ENCODE data around the gene ACER2.
"Not testable (repeated sequence)": the region's sequence is repeated elsewhere in the genome, so short reads cannot be mapped to it uniquely, and the experiment has no call there.

Gene ACER2

DNA sequence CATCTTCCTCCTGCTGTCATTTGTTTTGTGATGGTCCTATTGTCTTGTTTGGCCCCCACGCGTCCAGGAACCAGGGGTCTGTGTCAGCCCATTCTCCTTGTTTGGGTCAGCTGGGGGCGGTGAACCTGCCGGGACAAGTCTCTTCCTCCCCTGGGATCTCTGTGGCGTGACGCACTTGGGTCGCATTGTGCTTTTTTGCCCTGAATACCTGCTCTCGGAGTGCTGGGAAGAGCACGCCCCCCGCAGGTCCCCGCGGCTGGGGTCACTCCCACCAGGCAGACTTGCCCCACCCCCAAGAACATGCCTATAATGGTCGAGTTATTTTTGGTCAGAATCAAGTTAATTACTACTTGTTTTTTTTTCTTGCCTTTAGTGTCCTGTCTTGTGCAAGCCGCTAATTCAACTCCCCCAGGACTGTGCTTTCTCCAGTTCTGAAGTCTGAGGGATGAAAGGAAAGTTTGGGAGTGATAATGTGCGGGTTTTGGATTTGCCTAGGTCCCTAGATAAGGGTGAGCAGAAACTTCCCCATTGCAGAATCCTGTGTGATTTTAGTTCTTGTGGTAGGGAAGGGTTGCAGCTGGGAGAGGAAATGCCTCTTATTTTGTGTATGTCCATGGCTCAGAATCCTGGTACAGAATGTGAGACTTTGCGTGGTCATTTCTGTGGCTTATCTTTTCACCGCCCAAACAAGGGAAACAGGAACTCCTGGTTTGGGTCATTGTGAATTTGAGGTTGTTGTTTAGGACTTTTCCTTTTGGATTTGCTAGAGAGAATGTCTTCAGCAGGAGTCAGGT, 789 bp downstream of the ACER2 start:
- no peak for DNase-seq

DNA sequence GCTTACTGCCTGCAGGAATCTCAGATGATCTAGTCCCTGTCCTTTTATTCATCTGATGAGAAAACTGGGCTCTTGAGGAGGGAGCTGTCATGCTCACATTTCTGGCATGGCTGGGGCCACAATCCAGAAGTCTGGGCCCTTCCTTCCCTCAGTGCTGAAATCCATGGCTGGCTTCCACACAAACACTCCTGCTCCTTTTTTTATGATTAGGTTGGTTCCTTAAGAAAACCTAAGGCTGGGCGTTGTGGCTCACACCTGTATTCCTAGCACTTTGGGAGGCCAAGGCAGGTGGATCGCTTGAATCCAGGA, 1.3 kb downstream of the ACER2 start:
- no peak for DNase-seq

DNA sequence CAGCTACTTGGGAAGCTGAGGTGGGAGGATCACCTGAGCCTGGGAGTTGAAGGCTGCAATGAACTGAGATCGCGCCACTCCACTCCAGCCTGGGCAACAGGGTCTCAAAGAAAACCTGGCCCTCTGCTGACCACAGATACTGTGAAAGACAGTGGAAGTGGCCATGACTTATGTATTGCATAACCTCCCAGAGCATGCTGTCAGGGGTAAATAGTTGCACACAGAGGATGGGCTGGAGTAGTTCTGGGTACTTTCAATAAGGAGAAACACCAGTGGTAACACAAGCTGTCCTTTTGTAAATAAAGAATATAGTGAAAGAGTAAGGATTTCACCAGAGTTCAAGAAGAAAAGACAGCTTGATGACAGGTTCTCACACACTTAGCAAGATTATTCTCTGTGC, 1.8 kb downstream of the ACER2 start:
- no peak for DNase-seq

DNA sequence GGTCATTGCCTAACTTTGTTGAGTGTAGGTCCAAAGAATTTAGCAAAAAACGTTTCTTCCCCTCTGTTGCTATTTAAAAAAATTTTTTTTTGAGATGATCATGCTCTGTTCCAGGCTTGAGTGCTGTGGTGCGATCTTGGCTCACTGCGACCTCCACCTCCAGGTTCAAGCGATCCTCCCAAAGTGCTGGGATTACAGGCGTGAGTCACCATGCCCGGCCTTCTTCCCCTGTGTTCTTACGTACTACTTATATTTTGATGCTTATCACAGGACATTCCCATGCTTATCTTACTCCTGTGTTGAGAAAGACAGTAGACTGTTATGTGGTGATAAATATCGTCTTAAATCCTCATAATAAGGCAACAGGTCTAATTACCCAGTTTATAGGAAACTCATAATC, 2.5 kb downstream of the ACER2 start:
- no peak for DNase-seq

- not testable (repeated sequence) for DNase-seq
Measured at GRCh38 chr9:19413456-19413855, 4.6 kb downstream of the ACER2 start.

GRCh38 chr9:19416143-19416542, 7.3 kb downstream of the ACER2 start:
- DNase-seq = no peak

DNA sequence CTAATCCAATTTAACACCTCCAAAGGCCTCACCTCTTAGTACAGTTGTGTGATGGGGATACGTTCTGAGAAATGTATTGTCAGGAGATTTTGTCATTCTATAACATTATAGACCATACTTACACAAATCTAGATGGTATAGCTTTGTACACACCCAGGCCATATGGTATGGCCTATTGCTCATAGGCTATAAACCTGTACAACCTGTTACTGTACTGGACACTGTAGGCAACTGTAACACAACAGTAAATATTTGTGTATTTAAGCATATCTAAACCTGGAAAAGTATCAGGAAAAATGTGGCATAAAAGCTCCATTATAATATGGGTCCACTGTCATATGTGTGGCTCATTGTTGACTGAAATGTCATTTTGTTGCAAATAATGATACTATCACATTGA, 12.1 kb downstream of the ACER2 start:
- DNase-seq = no peak

GRCh38 chr9:19423163-19423562, 14.4 kb downstream of the ACER2 start:
- no peak for DNase-seq

DNA sequence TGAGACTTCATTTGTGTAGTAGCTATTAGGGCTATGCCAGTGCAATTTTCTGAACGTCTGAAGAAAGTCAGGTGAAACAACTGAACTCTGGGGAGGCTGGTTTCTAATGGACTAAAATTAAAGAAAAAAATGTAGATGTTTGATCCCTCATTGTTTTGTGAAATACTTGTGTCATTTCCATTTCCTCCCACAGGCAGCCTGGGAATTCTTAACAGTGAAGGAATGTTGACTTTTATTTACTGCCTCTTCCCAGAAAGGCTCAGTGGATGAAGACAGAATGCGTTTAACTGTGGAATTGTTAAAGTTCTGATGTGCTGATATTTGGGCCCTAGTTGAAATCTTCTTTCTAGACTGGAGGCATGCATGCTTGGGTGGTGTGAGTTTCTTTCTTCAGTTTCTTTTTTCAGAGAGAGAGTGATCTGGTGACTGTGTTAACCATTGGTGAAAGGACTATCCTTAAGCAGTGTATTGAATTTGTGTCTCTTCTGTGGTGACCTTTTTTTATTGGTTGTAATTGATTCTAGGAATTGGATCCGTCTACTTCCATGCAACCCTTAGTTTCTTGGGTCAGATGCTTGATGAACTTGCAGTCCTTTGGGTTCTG, 15.5 kb downstream of the ACER2 start:
- no peak for DNase-seq

GRCh38 chr9:19429595-19429994, 20.8 kb downstream of the ACER2 start:
- DNase-seq = no peak

DNA sequence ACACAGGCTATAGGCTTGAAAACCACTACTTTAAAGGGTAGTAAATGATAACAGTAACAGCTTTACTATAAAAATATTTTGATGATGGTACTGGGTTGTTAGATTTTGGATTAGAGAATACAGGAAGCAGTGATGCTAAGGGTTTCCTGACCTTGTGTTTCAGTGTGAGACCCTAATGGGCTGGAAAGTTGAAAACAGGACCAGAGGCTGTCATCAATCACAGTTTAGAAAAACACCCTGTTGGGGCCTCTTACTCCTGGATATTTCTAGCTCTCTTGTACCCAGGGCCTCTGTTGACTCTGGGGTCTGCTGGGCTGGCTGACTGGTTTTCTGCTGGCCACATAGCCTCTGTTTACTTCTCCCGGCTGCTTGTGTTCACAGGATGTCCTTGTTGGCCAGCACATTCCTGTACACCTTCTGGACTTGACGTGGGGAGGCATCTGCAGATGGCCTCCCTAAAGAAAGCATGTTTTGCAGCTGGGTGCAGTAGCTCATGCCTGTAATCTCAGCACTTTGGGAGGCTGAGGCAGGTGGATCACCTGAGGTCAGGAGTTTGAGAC, 21.5 kb downstream of the ACER2 start:
- DNase-seq = no peak

DNA sequence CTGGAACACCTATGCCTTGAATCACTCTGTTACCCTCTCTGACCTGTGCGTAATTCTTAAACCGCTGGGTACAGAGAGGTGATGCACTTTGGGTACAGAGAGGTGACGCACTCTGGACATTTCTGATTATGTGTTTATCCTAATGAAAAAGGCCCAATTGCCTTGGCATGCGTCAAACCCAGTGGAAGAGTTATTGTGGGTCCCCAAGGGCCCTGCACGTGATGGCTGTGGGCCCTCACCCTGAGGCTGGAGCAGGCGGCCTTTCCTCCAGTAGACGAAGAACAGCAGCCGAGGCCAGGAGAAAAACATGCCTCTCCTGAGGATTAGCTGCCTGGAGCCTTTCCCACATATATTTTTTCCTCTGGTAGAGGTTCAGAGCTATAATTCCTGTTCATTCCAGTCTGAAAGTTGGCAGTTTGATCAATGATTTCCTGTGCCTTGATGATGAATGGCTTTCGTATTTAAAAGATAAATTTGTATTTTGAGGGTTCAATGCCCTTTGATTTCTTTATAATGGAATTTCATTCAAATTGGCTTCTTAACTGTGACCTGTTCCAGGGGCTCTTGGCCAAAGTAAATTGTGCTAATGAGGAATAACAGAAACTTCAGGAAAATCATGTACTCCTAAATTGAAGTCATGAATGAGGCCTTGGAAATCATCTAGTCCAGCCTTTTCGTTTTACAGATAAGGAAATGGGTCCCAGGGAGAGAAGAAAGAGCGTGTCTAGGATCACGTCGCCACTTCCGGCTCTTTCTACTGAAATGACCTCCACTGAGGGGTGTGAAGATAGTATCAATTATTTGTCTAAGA, 22.8 kb downstream of the ACER2 start:
- no peak for DNase-seq

GRCh38 chr9:19432473-19432872, 23.7 kb downstream of the ACER2 start:
- DNase-seq = no peak

GRCh38 chr9:19433729-19434128, 24.9 kb downstream of the ACER2 start:
- DNase-seq = not testable (repeated sequence)

GRCh38 chr9:19440376-19440775, 31.6 kb downstream of the ACER2 start:
- DNase-seq = no peak

DNA sequence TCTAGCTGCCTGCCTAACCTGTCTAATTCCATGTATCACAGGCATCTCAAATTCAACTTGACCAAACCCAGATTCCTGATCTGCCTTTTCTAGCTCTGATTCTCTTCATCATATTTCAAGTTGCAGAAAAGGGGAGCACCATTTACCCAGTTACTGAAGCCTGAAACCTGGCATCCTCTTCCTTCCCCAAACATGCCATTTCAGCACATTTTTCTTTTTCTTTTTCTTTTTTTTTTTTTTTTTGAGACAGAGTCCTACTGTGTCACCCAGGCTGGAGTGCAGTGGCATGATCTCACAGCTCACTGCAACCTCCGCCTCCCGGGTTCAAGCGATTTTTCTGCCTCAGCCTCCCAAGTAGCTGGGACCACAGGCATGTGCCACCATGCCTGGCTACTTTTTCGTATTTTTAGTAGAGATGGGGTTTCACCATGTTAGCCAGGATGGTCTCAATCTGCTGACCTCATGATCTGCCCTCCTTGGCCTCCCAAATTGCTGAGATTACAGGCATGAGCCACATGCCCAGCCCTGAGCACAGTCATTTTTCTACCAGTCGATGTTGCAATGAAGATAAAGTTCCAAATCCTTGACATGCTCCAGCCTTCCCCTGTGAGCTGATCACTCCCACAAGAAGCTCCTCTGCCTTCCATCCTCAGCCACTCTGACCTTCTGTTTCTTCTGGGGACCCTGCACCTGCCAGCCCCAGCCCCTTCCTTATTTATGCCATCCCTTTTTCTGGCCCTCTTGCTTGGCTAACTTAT, 32.2 kb downstream of the ACER2 start:
- no peak for DNase-seq

DNA sequence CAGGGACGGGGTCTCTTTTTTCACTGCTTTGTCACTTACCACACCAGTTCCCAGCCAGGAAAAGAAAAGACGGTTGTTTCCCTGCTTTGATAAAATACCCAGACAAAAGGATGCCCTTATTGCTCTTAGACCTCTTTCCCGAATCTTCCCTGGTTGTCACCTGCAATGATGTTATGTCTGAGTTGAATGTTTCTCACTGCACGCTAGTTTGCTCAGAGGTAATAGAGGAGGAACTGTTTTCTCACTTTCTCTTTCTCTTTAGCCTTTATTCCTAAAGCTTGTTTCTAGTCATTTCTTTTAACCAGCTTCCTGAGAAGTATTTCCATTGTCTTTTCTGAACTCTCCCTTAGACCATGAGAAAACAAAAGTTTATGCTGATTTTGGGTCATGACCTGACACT, 32.9 kb downstream of the ACER2 start:
- no peak for DNase-seq

GRCh38 chr9:19442240-19442639, 33.4 kb downstream of the ACER2 start:
- DNase-seq = no peak

DNA sequence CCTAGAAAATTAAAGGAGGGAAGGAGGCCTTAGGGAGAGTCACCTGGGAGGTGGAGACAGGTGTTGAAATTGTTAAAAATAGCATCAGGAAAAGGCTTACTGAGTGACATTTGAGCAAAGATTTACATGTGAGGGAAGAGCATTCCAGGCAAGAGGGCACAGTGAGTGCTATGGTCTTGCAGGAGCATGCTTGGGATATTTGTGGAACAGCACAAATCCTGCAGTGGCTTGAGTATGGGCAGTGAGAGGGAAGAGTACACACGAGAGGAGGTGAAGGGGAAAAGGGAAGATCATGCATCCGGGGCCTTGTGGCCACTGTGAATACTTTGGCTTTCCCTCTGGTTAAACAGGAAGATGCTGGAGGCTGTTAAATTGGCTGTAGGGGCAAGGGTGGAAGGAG, 36.6 kb downstream of the ACER2 start:
- DNase-seq = no peak

- DNase-seq = no peak
Measured at GRCh38 chr9:19446361-19446861, 37.6 kb downstream of the ACER2 start.

DNA sequence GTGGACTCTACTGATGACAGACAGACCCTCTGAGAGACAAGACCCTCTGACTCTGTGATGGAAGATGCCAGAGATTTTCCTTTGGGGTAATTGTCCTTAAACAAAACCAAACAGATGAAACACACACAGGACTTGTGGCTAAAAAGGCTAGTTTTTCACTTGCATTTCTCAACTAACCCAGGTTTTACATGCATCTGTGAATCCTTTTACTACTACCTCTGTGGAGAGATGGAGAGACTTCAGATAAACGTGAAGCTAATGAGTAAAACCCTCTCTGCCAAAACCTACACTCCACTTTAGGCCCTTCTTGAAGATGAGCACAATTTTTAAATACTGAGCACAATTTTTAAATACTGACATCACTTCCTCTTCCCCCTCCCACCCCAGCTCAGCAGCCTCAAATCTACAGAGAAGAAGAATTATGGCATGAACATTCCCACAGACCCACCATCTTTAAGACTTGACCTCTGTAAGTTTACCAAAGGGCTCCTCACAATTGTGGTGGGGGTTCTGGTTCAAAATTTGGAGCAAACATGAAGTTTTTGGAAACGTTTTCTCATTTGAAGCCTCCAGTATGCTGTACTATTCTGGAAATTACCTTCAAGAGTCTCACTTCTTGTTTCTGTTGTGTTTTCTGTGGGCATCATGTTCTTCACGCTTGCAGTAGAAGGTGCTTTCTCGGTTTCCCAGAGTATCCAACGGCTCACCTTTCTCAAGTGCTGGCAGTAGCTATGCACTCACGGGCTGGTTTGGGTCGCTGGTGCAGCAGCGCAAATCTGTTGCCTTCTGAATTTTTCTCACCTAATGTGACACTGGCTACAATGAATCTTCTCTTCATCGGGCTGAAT, 42.7 kb downstream of the ACER2 start:
- no peak for DNase-seq

GRCh38 chr9:19456426-19456825, 47.6 kb downstream of the ACER2 start:
- DNase-seq = no peak
